OCI-LY3 (cell line): Measurements from ENCODE around the gene TAS1R2.

Experiments
- CTCF ChIP-seq: fragments of 200-600, 300-600 bp; sonication (generic); IDR thresholded peaks from 2 replicates; pipeline ENCODE4 v1.5.1; 2014; ENCODE audit warnings: antibody characterized with exemption, low read length, low read depth
- EZH2phosphoT487 ChIP-seq: fragments of 200-600 bp; shearing (Covaris generic); IDR thresholded peaks from 2 replicates; pipeline ENCODE4 v1.6.1; 2018; ENCODE audit warnings: antibody characterized with exemption, mixed run types, low read depth

- TF ChIP-seq CTCF (no peak), EZH2phosphoT487 (no peak)
Measured at GRCh38 chr1:18874600-18874999, 15.1 kb upstream of the TAS1R2 start.
